GM21717 (cell line): Measurements from ENCODE around the gene NME2.
"Not testable (repeated sequence)": the region's sequence is repeated elsewhere in the genome, so short reads cannot be mapped to it uniquely, and the experiment has no call there.

Experiments used
- ATAC-seq: cut with Tn5 transposase; IDR thresholded peaks from one replicate; pipeline ENCODE4 v1.9.1; 2021; ENCODE audit warnings: mild to moderate bottlenecking, moderate library complexity; ENCODE audit not compliant: unreplicated experiment

NME2 gene

DNA sequence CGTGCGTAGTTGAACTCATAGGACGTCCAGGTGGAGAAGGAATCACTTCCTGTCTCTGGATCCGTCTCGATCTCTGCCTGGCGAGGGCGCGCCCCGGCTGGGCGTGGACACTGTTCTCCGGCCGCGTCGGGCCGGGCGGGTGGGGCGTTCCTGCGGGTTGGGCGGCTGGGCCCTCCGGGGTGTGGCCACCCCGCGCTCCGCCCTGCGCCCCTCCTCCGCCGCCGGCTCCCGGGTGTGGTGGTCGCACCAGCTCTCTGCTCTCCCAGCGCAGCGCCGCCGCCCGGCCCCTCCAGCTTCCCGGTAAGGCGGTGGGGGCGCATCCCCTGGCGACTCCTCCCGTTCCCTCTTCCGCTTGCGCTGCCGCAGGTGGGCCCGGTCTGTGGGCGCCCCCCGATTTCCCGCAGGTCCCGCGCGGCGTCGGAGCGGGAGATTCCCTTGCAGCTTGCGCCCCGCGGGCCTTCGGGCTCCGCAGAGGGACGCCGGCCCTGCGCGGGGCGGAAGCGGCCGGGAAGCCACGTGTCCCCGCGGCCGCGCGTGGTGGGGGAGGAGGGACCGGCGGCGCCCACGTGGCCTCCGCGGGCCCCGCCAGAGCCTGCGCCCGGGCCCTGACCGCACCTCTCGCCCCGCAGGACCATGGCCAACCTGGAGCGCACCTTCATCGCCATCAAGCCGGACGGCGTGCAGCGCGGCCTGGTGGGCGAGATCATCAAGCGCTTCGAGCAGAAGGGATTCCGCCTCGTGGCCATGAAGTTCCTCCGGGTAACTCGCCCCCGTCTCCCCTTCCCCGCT is at the start of gene NME2:
Gene NME2 (plus strand): TSS at position 214 of the 789 bp plus-strand sequence. CDS start 420 bp downstream, at position 634.
- peak; percentile 82 for ATAC-seq

DNA sequence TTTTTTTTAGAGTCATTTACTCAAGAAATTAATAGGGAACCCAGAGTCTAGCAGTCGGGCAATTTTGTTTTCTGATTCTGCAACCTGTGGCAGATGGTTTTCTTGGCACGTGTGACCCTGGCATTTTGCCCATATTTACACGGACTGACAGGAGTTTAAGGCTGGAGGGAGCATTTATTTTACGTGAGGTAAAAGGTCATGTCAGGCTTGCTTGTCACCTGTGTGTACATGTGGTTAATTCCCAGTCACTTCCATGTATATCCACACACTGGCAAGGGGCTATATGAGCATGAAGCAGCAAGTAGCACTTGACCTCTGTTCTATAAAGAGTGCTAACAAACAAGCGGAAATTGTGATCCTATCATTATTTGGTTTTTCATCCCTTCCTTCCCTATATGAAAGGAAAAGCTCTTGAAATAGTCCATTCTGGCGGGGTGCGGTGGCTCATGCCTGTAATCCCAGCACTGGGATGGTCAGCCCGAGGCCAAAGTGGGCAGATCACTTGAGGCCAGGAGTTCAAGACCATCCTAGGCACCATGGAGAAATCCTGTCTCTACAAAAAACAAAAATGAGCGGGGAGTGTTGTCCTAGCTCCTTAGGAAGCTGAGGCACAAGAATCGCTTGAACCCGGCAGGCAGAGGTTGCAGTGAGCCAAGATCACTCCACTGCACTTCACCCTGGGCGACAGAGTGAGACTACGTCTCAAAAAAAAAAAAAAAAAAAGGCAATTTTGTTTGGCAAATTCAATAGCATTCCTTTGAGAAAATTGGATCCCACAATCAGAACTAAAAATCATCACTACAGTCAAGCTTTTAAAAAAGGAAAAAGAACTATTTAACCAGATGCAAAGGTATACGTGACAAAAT is 47.6 kb upstream of the NME2 start:
- no peak for ATAC-seq

DNA sequence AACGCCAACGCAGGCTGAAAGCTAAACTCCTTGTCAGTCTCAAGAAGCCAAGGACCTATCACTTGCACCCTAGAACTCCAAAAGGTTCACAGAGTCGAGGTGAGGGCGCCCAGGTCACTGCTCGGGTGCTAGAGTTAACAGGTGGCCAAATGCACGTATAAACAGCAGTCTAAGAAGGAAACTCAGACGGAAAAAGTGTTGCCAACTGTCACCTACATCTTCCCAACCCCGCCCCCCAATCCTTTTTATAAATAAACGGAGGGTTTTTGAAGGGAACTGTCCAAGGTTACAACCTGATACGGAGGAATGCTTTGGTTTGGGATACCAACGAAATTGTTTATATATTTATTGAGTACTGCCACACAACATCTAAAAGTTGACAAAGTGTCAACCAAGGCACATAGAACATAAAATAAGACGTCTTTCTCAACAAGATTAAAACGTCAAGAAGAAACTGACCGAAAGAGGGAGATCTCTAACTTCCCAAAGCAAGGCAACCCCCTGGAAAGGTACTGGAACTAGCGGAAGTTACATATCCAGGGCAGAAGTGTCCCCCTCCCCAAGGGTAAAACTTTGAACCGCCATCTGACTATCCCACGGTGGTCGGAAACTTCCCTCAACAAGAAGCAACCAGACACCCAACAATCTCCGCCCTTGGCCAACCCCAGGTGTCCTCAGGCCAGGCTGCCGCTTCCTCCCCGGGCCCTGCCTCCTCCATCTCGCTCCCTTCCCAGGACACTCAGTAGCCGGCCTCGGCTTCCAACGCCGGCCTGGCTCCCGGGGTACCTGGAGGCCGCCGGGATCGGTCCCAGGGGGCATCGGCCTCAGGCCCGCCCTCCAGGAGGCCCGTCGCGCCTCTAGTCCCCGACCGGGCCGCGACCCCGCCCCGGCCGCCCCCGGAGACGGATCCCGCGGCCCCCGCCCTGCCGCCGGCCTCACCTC is 46.5 kb upstream of the NME2 start:
- peak; percentile 24 for ATAC-seq

DNA sequence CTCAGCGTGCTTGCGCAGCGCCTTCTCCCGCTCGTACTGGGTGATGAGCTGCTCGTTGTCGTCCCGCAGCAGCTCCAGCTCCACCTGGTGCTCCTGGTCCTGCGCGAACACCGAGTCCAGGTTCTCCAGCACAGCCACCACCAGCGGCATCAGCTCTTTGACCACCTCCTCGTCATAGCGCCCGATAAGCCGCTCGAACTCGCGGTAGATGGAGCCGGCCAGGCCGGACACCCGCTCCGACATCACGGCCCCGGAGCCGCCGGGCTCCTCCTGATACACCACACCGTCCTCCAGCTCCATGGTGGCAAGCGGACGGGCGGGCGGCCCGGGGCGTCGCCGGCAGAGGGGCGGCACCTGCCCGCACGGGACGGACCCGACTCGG is 45.9 kb upstream of the NME2 start:
- peak; percentile 27 for ATAC-seq

DNA sequence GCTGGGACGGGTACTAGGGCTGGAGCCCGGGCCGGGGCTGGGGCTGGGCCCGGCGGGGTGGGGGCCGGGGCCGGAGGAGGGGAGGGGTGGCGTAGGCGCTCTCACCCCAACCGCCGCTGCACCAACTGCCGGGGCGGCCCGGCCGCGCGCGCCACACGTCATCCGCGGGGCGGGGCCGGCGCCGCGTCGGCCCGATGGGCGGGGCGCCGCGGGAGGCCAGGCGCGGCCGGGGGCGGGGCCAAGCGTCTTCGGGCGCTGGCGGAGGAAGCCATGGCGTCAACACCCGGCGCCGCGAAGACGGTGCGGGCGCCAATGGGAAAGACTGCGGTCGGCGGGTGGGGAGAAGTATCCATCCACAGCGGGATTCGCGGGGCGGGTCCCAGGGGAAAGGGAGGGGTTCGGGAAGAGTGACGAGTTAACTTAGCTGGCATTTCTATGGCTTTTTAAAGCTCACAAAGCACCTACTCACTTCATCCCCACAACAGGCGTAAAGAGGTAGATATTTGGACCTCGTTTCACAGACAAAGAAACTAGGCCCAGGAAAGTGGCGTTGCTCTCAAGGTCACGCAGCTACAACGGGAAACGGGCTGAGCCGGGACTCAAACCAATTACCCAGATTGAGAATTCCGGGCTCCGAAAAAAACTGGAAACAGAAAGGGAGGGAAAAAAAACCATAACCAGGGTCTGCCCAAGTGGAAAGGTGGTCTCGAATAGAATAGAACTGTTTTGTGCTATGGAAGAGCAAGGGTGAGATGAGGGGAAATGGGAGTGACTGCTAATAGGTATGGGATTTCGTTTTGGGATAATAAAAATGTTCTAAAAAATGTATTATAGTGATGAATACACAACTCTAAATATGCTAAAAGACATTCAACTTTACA is 45.2 kb upstream of the NME2 start, which contains the start of gene SPAG9:
Gene SPAG9 (minus strand): TSS at position 130 of the 881 bp plus-strand sequence. CDS start 212 bp downstream, outside the sequence.
- ATAC-seq: peak; percentile 60

DNA sequence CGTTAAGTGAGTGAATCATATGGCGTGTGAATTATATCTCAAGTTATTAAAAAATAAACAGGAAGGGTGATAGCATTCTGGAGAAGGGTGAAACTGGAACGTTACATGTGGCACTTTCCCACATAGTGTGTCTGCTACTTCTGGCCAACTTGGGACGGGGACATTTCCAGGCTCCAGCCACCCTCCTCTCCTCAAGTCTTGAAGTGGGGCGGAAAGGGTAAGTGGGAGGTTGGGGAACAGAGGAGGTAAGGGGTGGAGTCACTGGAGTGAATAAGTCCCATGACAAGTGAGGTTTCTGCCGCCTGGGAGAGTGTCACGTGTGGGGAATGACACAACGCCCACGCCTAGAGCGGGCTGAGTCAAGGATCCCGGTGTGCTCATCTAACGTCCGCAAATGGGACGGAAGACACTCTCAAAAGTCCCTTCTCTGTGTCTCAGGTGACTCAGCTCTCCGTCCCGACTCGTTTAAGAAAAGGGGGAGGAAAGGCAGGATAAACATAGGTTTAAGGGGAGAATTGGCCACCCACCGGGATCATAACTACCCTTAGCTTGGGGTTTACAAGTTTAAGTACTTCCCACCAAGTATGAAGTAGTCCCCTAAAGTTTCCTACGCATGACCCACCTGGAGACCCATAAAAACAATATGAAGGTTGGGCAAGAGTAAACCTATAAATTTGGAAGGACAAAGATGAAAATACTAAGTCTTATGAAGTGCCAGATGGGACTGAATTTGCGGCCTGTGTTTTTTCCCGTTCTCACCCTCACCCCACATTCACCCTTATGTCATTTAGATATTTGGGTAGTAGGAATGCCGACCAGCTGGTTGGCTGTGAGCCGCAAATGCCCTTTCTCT is 44.4 kb upstream of the NME2 start:
- ATAC-seq: peak; percentile 36

DNA sequence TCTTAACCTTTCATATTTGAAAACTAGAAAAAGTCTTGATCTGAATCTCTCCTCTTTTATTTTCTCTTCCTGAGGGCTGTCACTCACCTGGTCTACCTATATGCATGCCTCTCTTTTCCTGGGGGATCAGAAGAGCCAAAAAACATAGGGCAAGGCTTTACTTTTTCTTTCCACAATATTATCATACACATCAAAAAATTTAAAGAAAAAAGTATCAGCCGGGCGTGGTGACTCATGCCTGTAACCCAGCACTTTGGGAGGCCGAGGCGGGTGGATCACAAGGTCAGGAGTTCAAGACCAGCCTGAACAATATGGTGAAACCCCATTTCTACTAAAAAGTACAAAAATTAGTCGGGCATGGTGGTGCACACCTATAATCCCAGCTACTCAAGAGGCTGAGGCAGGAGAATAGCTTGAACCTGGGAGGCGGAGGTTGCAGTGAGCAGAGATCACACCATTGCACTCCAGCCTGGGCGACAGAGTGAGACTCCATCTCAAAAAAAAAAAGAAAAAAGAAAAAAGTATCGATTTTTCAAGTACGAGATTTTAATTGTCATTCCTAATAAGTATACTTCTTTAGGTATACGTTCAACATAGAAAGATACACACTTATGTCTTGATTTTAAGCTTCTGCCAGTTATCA is 43.6 kb upstream of the NME2 start:
- not testable (repeated sequence) for ATAC-seq

DNA sequence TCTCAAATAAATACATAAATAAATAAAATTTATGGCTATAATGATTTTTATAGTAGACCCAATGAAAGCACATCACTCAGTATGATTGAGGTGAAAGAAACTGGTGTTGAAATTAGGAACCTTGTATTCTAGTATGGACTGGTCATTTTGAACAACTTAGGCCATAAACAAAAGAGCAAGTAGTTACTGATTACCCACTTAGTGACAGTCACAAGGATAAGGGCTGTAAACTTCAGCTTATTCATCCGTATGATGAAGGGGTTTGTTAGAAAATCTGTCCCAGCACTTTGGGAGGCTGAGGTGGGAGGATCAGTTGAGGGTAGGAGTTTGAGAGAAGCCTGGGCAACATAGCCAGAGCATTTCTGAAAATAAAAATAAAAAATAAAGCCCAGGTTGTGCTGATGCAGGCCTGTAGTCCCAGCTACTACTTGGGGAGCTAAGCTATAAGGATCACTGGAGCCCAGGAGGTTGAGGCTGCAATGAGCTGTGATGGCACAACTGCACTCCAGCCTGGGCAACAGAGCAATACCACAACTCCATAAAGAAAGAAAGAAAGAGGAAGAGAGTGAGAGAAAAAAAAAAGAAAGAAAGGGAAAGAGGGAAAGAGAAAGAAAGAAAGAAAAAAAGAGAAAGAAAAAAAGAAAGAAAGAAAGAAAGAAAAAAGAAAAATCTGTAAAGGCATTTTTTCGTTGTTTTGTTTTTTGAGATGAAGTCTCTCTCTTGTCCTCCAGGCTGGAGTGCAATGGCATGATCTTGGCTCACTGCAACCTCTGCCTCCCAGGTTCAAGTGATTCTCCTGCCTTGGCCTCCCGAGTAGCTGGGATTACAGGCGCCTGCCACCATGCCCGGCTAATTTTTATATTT is 41.3 kb upstream of the NME2 start:
- no peak for ATAC-seq

DNA sequence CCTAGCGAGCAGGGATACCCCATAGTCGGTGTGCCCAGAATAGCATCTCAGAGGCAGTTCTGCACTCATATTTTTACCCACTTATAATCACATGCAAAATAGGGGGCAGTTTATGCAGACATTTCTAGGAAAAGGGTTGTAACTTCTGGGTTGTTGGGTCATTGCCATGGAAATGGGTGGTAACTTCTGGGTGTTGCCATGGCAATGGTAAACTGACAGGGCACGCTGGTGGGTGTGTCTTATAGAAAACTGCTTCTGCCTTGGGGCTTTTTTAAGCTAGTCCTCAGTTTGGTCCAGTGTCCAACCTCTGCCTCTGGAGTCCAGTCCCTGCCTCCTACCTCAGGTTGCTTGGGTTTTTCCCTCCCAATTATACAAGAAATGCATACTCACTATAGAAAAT is 38.1 kb upstream of the NME2 start:
- no peak for ATAC-seq

DNA sequence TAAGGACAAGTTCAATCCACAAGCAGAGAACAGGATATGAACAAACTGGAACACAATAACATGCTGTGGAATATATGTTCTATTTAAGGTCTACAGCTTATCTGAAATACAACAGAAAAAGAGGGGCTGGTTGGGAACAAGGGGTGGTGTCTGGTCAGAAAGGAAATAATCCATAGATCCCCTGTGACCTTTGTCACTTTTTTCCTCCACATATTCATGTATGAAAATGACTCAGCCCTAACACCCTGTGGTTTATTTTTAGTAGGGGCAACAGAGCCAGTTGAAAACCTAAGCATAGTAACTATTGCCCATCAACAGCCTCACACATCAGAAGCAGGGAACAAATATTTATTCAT is 33.3 kb upstream of the NME2 start:
- peak; percentile 57 for ATAC-seq

DNA sequence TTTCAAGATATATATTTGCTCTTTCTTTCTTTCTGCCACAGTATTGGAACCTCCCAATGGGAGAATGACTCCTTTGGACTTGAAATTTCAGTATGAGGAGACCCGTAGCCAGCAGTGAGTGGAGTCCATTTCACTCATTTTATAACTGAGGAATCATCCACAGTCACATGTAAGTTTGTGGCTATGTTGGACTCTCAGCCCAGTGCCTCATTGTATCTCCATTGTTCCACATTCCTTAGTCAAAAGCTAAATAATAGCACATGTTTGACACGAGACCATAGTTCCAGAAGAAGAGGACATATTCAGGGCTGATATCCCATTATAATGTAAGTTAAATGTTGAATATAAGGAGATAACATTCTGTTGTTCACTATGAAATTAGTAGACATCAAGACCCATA is 32.8 kb upstream of the NME2 start:
- ATAC-seq: peak; percentile 15

DNA sequence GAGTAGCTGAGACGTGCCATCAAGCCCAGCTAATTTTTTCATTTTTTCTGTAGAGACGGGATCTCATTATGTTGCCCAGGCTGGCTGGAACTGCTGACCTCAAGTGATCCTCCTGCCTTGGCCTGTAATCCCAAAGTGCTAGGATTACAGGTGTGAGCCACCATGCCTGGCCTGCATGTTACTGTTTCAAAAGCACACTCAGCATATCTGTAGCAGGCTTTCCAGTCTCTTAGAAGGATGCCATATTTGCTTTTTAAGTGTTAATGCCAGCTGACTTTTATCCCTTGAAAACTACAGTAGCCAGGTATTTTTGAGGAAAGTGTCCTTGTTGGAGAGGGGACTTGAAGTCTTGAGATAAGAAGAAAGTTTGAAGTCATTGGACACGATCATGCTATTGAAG is 30.3 kb upstream of the NME2 start:
- ATAC-seq: no peak

DNA sequence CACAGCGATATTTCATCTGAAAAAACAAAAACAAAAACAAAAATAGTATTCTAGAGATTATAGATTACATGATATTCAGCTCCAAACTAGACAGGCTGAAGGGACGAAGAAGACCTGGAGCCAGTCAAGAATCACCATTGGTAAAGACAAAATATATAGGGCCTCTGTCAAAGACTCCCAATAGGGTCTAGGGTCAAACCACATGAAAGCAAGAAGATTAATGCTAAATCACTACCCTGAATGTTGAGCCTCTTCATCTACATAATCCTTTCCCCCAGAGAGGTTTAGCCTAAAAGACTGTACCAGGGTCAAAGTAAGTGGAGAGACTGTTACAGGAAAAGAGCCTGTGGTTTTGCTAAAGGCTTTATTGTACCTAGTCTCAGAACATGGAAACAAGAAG is 23.6 kb upstream of the NME2 start:
- no peak for ATAC-seq

DNA sequence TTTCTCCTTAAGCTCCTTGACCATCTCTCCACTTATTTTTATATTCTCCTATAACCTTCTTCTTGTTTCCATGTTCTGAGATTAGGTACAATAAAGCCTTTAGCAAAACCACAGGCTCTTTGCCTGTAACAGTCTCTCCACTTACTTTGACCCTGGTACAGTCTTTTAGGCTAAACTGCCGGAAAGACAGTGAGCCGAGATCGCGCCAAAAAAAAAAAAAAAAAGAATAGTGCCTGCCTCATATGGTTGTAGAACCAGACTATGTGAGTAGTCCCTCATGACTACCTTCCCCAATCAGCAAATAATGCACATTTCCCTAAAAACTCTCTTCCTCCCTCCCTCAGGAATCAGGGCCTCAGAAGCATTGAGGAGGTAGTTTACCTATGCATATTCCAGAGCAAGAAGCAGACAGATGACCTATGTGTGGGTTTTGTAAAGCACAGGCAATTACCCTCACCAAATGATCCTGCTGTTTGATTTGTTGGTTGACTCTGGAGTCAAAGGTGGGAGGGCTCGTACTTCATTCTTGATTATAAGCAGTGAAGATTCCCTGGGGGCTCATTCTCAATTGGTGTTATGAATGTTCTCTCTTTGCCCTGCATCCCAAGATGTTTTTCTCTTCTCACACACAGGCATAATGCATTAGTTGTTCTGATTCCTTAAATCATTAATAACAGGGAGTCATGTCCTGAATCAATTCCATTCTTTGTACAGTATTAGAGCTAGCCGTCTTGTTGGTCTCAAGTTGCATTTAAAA is 21.8 kb upstream of the NME2 start:
- ATAC-seq: no peak

DNA sequence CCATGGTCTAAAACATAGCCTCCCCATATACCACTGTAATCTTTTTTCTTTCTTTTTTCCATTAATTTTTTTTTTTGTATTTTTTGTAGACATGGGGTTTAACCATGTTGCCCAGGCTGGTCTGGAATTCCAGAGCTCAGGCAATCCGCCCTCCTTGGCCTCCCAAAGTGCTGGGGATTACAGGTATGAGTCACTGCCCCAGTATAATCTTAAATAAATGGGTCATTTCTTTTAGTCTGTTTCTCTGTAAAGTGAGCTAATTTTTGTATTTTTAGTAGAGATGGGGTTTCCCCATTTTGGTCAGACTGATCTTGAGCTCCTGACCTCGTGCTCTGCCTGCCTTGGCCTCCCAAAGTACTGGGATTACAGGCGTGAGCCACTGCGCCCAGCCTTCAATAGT is 18.6 kb upstream of the NME2 start:
- no peak for ATAC-seq

DNA sequence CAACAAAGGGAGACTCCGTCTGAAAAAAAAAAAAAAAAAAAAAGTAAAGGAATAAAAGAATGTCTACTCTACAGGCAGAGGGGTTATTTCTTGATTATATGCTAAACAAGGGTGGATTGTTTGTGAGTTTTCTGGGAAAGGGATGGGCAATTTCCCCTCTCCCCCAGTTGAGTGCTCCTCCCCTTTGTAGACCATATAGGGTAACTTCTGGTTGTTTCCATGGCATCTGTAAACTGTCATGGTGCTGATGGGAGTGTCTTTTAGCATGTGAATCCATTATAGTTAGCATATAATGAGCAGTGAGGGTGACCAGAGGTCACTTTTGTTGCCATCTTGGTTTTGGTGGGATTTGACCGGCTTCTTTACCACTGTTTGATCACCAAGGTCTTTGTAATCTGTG is 17.0 kb upstream of the NME2 start:
- ATAC-seq: no peak

DNA sequence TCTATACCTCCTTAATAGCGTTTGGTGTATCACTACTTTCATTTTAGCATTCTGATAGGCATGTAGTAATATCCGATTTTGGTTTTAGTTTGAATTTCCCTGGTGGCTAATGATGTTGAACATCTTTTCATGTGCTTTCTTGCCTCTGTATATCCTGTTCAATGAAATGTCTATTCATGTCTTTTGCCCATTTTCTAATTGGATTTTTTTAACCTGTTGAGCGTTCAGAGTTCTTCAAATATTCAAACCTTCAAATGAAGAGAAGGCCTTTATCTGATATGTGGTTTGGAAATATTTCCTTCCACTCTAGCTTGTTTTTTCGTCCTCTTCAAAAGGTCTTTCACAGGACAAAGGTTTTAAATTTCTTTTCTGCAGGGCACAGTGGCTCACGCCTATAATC is 15.3 kb upstream of the NME2 start:
- ATAC-seq: no peak
